ENCODE results near the gene ELOVL7. TPM values are rescaled to one million over a fixed set of nuclear protein-coding genes. Genes with fewer than 3 reads are reported as not detected.

The ELOVL7 gene
- total and polyA plus RNA-seq, 8 donors = 2.3 to 15.0 (median 4.8) TPM

DNA sequence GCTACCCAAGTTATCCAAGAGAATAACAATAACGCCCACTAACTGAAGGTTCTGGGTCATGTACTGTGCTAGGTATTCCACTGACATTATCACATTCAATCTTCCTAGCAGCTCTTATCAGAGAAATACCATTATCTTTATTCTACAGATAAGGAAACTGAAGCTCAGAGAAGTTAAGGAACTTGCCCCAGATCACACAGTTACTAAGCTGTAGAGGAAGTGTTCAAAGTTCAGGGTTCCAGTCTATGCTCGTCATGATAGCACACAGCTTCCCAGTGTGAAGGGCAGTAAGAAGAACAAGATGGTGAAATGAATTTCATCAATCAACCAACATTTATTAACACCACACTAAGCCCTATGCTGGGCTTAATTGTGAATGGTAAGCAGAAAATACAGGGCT is 29.6 kb downstream of the ELOVL7 start:
- ATAC-seq (no peak), DNase-seq (no peak)
- TF ChIP-seq, protein P1, sequence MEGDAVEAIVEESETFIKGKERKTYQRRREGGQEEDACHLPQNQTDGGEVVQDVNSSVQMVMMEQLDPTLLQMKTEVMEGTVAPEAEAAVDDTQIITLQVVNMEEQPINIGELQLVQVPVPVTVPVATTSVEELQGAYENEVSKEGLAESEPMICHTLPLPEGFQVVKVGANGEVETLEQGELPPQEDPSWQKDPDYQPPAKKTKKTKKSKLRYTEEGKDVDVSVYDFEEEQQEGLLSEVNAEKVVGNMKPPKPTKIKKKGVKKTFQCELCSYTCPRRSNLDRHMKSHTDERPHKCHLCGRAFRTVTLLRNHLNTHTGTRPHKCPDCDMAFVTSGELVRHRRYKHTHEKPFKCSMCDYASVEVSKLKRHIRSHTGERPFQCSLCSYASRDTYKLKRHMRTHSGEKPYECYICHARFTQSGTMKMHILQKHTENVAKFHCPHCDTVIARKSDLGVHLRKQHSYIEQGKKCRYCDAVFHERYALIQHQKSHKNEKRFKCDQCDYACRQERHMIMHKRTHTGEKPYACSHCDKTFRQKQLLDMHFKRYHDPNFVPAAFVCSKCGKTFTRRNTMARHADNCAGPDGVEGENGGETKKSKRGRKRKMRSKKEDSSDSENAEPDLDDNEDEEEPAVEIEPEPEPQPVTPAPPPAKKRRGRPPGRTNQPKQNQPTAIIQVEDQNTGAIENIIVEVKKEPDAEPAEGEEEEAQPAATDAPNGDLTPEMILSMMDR (IDR thresholded peaks at IDR 0.05) = no peak
- Histone ChIP-seq H3K4me1 (peaks cover 0 to 4% of the 10 kb centered on the region in 2 donors), H3K27ac (no peak overlapping the region), H3K4me3 (no peak overlapping the region), H3K27me3 (no peaks in the 10 kb centered on the region), H3K9me3 (no peaks in the 10 kb centered on the region), H3K36me3 (no peaks in the 10 kb centered on the region)
- intact Hi-C loops (cut with DNase I) = no loop called here

DNA sequence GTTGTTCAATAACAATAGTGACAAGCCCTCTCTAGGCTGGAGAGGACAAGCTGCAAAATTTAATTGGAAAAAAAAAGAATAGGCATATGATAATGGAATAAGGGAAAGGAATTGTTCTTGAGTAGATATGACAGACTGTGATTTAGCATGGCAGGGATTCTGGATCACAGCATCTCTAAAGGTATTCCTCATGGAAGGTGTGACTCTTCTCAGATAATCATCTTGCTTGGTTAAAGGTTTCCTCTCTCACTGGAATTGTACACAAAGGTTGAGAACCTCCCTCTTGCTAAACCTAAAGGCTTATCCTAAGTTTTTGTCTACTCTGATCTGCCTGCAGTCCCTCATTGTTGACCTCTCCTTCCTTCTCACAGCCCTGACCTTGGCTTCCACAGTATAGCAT is 31.6 kb downstream of the ELOVL7 start:
- intact Hi-C loops (cut with DNase I) = no loop called here
- Histone ChIP-seq H3K4me1 (peaks cover 0 to 4% of the 10 kb centered on the region in 2 donors), H3K27ac (no peak overlapping the region), H3K9me3 (no peaks in the 10 kb centered on the region), H3K27me3 (no peaks in the 10 kb centered on the region), H3K4me3 (no peak overlapping the region), H3K36me3 (no peaks in the 10 kb centered on the region)
- ATAC-seq = no peak
- no peak for DNase-seq
- TF ChIP-seq, protein P1 (IDR thresholded peaks at IDR 0.05) = no peak

DNA sequence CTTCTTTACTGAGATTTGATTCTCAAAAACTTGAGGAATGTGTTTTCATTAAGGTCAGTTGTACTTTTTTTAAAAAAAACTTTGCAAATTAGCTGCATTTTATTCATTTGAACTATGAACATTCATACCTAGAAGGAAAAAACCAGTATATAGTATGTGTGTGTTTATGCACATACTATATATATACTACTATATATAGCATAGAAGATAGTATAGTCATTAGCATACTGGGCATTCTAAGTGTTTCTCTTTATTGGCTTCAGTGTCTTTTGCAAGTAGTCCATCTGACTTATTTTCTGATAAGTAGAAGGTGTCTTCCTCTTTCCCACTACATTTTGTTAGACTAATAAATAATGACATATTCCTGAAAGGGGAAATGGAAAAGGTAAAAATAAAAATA is 33.0 kb downstream of the ELOVL7 start:
- Histone ChIP-seq H3K27me3 (no peaks in the 10 kb centered on the region), H3K27ac (no peak overlapping the region), H3K4me3 (no peak overlapping the region), H3K4me1 (no peaks in the 10 kb centered on the region), H3K36me3 (no peaks in the 10 kb centered on the region), H3K9me3 (no peaks in the 10 kb centered on the region)
- DNase-seq (no peak), ATAC-seq (no peak)
- intact Hi-C loops (cut with DNase I) = no loop called here
- TF ChIP-seq, protein P1 (IDR thresholded peaks at IDR 0.05) = no peak

DNA sequence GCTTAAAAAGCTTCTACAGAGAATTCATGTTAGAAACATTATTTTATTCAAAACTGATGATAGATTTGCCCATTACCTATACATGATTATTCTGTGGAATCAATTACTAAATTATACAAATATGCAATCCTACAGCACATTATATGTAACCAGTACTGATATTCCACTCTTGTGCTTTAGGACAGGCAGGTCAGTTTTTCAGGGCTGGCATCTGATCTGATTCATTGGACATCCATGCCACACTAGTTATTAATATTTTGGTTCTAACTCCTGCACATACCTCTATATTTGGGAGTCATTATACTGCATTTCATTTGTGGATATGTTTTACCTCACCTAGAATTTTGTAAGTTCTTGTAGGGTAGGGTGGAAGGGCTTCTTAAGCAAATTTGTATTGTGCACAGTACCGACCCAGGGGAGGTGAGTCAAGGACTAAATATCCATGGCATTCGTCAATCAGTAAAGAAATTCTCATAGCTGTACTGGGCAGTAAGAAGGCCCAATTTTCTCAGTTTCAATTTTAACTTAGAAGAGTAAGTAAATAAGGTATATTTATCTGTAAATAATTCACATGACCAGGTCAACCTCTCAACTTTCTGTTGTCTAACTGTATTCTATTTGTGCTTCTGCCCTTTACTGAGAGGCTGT is 33.5 kb downstream of the ELOVL7 start:
- ATAC-seq (peak; percentile 88), DNase-seq (no peak)
- intact Hi-C loops (cut with DNase I) = no loop called here
- H3K27ac ChIP-seq = no peak overlapping the region
- no peak overlapping the region for H3K4me3 ChIP-seq
- no peaks in the 10 kb centered on the region for H3K27me3 ChIP-seq
- TF ChIP-seq, protein P1 (IDR thresholded peaks at IDR 0.05) = no peak
- no peaks in the 10 kb centered on the region for H3K9me3 ChIP-seq
- H3K36me3 ChIP-seq = no peaks in the 10 kb centered on the region
- H3K4me1 ChIP-seq = no peaks in the 10 kb centered on the region

DNA sequence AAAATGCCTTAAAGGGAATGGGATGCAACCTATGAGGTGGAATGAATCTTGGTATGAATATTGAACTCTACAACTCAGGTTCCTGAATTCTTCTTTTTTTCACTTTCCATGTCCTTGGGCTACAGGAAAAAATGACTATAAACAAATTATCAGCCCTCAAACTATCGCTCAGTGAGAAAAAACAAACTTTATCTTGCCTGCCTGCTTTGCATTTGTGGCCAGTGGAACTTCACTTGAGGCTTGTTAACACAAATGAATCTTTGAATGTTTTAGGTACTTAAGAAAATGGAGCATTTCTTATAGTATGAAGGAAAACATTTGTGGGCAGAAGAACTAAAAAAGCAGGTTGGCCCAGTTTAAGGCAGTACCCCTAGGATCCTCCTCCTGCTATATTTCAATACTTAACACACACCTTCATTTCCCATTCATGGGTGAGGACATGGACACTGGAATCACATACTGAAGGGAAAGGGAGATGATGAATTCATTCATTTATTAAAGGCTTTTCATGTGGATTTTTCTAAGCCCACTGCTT is 34.1 kb downstream of the ELOVL7 start:
- H3K9me3 ChIP-seq = no peaks in the 10 kb centered on the region
- no peaks in the 10 kb centered on the region for H3K4me1 ChIP-seq
- H3K4me3 ChIP-seq = no peak overlapping the region
- intact Hi-C loops (cut with DNase I) = no loop called here
- H3K27me3 ChIP-seq = no peaks in the 10 kb centered on the region
- TF ChIP-seq, protein P1 (IDR thresholded peaks at IDR 0.05) = no peak
- ATAC-seq (peak; percentile 77), DNase-seq (peak in 2 of 4 donors; percentile 7 to 25)
- H3K27ac ChIP-seq = no peak overlapping the region
- no peaks in the 10 kb centered on the region for H3K36me3 ChIP-seq

All from left lung (tissue), 10 donors.